CD4-positive, alpha-beta T cell treated with Interleukin-2 at 100 ng/mL for 4 hours (primary cell): Measurements from ENCODE around the gene KRT23.
"Not testable (repeated sequence)": the region's sequence is repeated elsewhere in the genome, so short reads cannot be mapped to it uniquely, and the experiment has no call there.

Source experiments
- DNase-seq: peaks from one replicate; pipeline ENCODE4 v3.0.0-alpha.2; 2020; ENCODE audit warnings: low spot score

The KRT23 gene

DNA sequence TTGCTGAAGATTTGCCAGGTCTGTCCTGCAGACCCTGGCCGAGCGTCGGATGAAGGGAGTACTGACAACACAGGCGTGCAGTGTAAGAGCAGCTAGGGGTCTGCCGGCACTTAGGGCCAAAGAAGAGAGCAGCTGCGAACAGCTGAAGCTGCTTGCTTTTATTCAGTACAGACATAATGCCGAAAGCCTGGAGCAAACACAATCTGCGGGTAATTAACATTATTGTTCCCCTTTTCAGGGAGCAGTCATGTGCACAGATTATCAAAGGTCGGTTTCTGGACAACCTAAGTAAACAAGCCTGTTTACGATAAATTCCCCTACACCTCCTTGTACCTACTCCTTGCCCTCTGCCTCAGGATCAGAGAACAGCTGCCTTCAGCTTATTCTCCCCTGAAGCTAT lies 12.0 kb upstream of the KRT23 start:
- DNase-seq: no peak

DNA sequence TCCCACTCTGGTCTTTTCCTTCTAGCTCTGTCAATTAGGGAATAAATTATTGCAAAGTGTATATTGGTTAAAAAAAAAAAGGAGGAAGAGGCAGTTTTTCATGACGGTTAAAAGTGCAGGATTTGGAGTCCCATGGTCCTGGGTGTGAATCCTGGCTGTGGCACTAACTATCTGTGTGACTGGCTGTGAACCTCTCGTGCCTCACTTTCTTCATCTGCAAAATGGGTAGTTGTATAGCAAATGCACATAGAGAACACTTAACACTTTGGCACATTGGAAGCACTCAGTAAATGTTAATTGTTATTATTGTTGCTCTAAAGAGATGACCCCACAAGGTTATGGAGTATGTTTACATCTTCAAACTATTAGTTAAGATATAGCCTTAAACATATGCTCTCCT lies 10.5 kb upstream of the KRT23 start:
- DNase-seq: no peak

DNA sequence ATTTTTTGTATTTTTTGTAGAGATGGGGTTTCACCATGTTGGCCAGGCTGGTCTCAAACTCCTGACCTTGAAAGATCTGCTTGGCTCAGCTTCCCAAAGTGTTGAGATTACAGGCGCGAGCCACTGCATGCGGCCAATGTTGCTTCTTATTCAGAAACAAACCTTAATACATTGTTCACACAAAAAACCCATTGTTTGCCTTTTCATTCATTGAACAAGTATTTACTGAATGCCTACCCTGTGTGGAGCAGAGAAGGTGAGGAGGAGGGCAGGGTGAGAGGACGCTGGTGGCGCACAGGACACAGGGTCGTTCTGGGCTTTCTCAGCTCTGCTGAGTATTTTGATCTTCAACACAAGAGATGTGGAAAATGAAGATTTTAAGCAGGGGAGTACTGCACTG lies 8.0 kb upstream of the KRT23 start:
- DNase-seq: no peak

DNA sequence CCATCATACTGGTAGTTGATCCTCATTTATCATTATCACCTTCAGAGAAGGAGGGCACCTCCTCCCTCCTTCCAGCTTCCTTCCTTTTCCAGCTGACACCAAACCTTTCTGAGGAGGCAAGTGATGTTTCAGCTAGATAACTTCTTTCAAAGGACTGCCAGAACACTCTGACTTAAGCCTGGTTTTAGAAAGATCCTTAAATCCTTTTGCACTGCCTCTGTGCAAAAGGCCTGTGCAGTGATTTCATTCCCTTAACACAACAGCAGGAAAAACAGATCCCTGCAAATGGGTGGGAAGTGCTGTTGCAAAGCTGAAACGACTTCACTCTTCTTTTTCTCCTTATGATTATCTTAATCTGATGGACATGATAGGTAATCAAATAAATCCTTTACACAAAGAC lies 7.1 kb upstream of the KRT23 start:
- DNase-seq: no peak

DNA sequence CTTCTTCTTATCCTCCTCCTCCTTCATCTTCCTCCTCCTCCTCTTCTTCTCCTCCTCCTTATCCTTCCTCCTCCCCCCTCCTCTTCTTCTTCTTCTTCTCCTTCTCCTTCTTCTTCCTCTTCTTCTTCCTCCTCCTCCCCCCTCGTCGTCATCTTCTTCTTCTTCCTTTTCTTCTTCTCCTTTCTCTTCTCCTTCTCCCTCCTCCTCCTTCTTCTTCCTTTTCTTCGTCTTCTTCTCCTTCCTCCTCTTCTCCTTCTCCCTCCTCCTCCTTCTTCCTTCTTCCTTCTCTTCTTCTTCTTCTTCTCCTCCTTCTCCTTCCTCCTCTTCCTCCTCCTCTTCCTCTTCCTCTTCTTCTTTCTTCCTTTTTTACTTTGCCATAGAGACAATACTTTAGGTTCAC lies 5.1 kb upstream of the KRT23 start:
- DNase-seq: no peak

DNA sequence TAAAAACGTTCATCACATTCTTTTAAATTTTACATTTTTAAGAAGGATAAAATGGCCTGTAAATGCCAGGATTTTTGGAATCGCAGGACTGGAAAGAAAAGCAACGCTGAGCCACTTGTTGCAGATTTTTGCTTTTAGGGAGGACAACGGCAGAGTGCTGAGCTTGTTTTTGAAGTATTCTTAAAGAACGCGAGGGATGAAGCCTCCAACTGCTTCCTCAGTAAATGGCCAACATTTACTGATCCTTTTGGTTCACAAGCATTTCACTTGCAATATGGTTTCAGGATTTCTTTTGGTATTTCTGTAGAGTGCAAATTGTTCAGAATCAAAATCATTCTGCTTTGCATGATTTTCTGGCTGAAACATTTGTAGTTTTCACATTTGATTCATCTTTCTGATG lies 2.8 kb upstream of the KRT23 start:
- DNase-seq: no peak

DNA sequence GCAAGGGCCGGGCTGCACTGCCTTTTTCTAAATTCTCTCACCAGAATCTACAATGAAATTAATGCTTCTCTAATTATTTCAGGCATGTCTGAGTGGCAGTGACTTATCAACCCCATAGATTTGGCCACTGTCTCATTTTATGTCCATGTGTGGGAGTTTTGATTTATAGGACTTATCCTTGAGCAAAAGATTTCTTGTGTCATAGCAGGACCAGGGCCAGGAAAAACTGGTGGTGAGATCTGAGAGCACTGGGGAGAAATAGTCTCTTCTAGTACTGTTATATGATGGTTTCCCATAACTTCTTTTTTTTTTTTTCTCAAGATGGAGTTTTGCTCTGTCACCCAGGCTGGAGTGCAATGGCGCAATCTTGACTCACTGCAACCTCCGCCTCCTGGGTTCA lies 1.5 kb upstream of the KRT23 start:
- DNase-seq: no peak

DNA sequence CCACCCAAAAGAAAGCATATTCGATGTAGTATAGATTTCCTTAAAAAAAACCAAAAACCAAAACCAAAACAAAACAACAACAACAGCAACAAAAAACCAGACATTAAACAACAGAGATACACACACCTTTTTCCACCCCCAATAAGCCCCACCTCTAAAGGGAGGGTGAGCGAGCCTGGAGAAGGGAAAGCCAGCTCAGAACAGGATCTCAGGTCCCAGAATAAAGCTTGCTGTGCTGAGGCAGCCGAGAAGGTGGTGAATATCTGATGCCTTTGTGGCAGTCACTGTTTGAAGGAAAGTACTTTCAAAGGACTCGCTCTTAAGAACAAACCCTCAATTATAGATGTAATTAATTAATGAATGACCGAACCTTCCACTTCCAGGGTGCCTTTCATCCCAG lies 470 bp downstream of the KRT23 start:
- DNase-seq: no peak

DNA sequence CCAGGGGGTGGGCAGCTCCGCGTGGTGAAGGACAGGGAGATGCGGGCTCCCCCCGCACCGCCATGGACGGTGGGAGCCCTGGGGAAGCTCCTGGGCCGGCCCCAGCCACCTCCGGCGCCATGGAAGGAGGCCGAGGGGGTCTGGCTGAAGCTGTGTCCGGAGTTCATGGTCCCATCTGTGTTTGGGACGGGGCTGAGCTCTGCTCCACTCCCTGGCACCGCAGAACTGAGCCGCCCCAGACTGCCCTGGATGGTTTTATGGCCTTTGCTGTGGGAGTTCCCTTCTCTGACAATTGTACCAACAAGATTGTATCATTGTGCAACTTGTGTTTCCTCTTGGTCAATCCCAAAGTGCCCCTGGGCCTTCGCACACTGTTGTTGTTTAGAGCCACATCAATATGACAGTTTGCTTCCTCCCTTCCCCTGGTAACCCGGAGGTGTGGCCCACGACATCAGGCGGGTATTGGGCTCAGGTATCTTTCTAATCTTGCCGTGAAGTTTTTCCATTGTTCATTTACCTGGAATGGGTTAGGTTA lies 942 bp downstream of the KRT23 start:
- DNase-seq: no peak

DNA sequence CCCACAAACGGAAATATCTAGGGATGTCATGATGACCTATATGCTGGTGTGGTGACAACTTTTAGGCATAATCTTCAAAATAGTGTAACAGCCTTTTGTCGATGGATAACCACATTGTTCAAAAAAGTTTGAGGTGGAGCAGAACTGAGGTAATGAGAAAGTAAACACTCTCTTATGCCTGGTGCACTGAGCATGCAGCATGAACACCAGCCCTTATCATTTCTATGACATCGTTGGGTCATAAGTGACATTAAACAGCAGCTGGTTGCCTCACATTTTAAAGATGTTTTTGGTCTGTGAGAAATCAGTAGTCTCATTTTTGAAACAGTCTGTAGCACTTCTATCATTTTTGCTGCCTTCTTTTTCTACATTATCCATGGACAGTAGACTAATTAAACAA lies 1.8 kb downstream of the KRT23 start:
- no peak for DNase-seq

DNA sequence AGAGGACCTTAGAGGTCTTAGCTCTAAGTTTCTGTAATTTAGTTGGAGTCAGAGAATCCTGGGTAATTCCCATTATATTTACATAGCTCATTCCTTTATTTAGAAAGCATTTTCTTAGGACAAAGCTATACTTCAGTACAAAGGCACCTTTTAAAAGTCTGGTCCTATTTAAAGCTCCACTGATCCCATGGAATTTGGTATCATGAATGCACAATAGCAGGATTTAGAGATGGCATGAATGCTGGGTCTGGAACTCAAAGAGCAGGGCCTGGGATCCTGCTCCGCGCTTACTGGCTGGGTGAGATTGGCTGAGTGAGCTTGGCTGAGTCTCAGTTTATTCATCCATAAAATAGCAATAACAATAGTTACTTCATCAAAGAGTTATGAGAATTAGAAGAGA lies 4.8 kb downstream of the KRT23 start:
- no peak for DNase-seq

DNA sequence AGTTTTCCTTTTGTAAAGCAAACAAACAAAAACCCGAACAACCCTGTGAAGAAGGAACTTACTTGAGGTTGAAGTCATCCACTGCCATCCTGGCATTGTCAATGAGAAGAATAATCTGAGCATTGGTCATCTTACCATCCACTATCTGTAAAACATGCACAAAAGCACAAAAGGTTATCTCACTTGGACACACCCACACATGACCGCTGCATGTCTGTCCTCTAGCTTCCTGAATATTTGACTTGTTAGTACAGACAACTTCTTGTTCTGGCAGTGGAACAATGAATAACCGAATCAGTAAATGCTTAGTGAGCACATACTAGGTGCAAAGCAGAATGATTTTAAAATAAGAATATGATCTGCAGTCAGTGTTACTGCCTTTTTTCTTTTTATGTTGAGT lies 6.1 kb downstream of the KRT23 start:
- no peak for DNase-seq

DNA sequence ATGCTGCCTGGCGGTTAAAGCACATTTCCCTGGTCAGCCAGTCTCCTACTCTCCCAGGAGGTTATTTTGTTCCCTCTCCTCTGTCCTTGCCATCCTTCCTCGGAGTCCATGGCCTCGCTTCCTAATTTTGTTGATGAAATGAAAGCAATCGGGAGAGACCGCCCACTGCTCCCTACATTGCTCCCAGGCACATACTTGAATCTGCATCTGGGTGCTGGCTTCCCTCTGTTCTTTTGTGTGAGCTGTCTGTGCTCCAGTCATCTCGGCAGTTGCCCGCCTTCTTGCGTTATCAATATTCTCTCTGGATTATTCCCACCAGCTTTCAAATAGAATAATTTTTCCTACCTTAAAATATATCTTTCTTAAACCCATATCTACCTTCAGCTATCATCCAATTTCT lies 11.1 kb downstream of the KRT23 start:
- DNase-seq: no peak

DNA sequence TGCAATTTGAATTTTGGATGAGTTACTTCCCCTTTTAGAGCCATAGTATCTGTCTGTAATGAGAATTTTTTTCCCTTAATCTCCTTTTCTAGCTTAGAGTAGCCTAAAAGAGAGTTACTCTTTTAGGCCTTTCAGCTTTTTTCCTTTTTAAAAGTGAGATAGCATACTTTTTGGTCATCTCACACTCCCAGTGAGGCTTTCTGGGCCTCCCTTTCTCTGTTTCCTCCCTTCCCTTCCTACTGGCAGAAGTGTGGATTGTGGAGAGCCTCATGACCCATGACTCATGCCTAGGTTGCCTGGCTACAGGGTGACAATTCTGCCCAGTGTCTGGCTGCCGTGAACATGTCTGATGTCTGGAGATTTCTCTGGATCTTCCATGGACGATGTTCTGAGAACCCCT lies 15.2 kb downstream of the KRT23 start:
- no peak for DNase-seq

DNA sequence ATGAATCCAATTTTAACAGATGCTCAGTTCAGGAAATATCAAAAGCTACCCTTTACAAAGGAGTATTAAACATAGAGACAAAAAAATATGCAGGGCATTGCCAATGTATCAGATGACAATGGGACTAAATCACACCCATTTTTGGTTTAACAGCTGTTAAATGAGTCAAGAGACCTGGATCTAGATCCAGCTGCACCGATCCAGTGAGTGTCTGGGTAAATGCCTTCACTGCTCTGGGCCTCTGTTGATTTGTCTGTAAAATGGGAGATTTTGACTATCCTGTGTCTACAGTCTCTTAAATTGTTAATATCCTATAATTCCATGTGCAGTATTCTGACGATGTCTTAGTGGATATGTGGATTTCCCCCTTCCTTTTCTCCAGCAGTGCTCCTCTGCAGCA lies 16.4 kb downstream of the KRT23 start:
- no peak for DNase-seq

DNA sequence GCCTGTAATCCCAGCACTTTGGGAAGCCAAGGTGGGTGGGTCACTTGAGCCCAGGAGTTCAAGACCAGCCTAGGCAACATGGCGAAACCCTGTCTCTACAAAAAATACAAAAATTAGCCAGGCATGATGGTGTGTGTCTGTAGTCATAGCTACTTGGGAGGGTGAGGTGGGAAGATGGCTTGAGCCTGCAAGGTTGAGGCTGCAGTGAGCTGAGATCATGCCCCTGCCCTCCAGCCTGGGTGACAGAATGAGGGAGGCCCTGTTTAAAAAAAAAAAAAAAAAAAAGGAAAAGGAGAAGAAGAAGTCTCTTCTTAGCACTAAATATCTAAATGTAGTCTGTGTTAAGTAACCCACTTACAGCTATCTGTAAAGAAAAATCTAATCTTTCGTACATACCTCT lies 20.3 kb downstream of the KRT23 start:
- not testable (repeated sequence) for DNase-seq

DNA sequence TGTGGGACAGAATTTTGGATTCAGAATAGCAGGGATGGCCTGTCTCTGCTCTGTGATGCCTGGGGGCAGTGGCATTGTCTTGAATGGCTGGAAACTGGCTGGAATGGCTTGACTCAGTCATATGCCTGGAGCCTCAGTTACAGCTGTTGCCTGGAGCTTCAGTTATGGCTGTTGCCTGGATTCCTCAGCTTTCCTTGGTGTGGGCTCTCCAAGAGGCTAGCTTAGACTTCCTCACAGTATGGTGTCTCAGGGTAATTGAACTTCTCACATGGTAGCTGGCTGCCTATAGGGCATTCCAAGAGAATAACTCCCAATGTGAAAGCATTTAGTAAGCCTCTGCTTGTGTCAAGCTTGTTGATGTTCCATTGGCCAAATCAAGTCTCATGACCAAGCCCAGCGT lies 21.1 kb downstream of the KRT23 start:
- no peak for DNase-seq

DNA sequence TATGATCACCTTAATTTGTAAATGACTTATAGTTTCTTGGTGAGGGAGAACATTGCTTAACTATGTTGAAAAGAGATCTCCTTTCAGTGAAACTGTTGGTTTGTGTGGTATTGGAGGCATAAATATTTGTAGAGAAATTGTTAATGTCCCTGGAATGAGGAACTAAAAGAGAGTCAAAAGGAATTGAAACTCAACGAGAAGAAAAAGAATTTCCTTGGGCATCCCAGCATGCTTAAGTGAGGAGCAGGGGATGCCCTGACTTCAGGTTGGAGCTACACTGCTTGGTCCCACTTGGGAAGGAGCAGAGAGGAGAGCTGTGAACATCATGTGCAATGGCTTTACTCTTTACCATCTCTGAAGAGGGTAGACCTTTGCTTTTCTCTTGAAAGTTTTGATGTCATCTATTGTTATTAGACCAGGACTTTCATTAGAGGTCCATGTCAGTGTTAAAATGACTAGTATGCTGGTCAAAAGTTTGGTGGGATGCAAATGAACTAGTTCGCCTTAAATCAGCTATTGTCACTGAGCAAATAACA lies 21.7 kb downstream of the KRT23 start:
- no peak for DNase-seq

DNA sequence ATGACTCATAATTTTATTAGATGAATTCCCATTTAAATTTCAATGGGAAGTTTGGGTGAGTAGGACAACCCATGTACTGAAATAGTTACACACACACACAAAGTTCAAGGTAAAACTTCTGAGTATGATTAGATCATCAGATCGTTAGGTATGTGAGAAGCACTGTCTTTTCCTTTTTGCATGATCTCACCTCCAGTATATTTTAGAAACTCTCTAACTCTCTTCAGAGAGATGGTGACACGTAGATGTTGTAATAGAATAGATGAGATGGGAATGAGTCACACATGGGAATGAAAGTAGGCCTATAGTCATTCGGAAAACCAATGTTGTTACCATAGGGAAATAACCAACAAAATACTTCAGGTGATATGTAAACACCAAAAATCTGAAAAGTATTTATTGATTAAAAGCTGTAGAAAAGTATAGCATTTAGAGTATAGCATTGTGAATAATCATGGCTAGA lies 22.2 kb downstream of the KRT23 start:
- no peak for DNase-seq

DNA sequence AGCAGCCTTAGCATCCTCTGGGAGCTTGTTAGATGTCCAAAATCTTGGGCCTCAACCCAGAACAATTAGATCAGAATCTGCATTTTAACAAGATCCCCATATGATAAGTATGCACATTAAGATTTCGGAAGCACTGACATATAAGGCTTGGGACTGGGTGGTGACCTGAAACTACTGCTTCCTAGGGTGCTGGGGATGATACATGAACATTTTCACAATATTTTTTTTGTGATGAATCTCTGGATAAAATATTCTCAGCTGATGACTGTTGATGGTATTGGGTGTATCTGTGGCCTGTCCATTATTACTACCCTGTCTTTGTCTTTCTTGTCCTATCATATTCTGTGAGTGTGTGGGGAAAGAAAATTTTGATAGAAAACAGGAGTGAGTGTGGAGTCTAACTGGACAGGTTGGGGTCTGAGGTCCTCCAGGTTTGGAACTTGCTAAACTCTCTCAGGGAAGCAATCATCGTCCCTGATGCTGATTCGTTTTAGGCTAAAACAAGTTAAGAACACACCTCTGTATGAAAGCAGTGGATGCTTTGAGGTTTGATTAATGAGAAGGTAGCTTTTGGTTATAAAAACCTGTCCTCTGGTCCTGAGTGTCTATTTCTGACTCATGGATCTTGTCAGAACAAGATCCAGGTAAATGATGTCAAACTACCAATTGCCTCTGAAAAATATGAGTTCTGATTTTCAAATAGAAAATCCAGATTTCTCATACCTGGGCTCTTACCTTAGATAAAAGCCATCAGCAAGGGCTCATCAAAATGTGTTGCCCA lies 23.2 kb downstream of the KRT23 start:
- DNase-seq: no peak

DNA sequence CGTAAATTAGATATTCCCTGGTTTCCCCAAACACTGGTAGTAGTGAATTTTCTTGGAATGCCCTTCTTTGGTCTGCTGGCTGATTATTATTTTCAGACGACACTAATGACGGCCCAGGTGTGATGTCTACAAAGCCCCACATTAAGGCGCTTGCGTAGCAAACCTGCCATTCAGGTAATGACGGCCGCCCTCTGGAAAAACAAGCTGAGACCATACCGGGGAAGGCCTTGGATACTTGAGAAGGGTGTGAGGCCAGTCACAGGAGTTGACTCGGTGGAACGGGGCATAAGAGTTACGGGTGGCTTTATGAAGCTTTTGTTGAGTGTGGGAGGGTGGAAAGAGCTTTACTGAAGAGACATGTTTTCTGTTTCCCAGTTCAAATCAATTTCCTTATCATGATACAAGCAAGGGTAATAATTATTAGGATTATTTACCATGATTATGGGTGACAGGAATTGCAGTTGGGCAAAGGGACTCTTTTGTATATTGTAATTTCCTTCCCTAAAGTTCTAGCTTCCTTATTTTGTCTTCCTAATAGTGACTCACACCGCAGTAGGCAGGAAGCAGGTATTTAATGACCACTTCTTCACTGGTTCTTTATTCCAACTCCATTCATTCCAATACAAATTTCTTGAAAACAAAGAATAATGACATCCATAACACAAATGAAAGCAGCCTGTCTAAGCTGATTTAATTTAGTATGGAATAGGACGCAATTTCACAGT lies 24.8 kb downstream of the KRT23 start:
- DNase-seq: no peak

DNA sequence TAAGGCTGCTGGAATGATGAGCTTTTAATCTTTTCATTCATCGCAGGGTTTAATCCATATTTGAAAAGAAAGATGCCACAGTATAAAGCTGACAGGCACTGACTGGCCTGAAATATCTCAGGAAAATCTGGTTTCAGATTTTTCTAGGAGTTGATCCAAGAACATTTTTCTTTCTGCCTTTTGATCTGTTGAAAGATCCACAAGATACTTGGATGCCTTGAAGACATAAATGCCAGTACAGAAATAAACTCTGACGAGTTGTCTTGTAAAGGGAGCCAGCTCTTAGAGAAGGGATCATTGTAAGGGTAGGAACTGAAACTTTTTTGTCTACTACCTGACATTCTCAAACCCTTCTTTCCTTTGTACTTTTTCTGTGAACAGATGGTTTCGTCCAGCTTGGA lies 27.0 kb downstream of the KRT23 start:
- DNase-seq: no peak

DNA sequence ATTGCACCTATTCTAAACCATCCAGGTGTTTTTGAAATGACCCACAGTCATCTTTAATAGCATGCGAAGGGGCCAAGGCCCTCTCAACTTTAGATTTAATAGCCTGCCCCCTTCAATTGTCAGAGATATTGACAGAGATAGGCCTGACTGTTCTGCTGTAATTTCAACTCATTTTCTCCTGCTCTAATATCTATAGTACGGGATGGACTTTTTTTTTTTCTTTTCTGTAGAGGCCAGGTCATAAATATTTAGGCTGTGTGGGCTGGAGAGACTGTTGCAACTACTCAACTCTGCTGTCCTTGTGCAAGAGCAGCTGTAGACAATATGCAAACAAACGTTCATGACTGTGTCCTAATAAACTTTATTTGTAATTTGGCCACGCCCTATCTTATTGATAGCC lies 27.7 kb downstream of the KRT23 start:
- DNase-seq: no peak
